Lung (tissue), 12 donors: ENCODE data around the gene VAMP5. TPM values are rescaled to one million over a fixed set of nuclear protein-coding genes. Genes with fewer than 3 reads are reported as not detected.
A peak's percentile ranks its signal among the peaks of the same experiment; 100 is the strongest.
"Not testable (repeated sequence)": the region's sequence is repeated elsewhere in the genome, so short reads cannot be mapped to it uniquely, and the experiment has no call there.

Experiments used
- ATAC-seq: fragments of 200-7000 bp; cut with Tn5 transposase; one replicate; pipeline ENCODE4 v1.9.1; 2020; ENCODE audit warnings: moderate number of reproducible peaks; ENCODE audit not compliant: insufficient read depth, low FRiP score
- DNase-seq, 3 donors: peaks; one replicate each; pipeline ENCODE4 v3.0.0-alpha.2; 2013 to 2017
- H3K27ac ChIP-seq, 2 donors: one replicate each; pipeline ENCODE4 v1.5.1; 2013; ENCODE audit warnings: mild to moderate bottlenecking in 2 of 2, moderate library complexity in 2 of 2, control low read depth in 1 of 2, inconsistent platforms in 1 of 2, low read depth in 1 of 2, low read length in 1 of 2
- H3K27me3 ChIP-seq, 3 donors: one replicate each; pipeline ENCODE4 v1.5.1; 2013; ENCODE audit warnings: low read length in 2 of 3; ENCODE audit not compliant: control insufficient read depth in 3 of 3, insufficient read depth in 3 of 3
- H3K36me3 ChIP-seq, 4 donors: one replicate each; pipeline ENCODE4 v1.5.1; 2013; ENCODE audit warnings: low read length in 4 of 4, mild to moderate bottlenecking in 1 of 4, moderate library complexity in 1 of 4; ENCODE audit not compliant: control insufficient read depth in 4 of 4, insufficient read depth in 4 of 4
- H3K4me1 ChIP-seq, 5 donors: one replicate each; pipeline ENCODE4 v1.5.1; 2013; ENCODE audit warnings: low read length in 5 of 5, mild to moderate bottlenecking in 2 of 5, moderate library complexity in 1 of 5; ENCODE audit not compliant: control insufficient read depth in 5 of 5, insufficient read depth in 5 of 5
- H3K4me3 ChIP-seq: one replicate; pipeline ENCODE4 v1.5.1; 2013; ENCODE audit warnings: mild to moderate bottlenecking, control low read depth, moderate library complexity
- H3K9ac ChIP-seq, 2 donors: one replicate each; pipeline ENCODE4 v1.5.1; 2013; ENCODE audit warnings: low read length in 2 of 2, control low read depth in 1 of 2; ENCODE audit not compliant: insufficient read depth in 1 of 2
- H3K9me3 ChIP-seq, 4 donors: one replicate each; pipeline ENCODE4 v1.5.1; 2013; ENCODE audit warnings: low read length in 3 of 4, mild to moderate bottlenecking in 1 of 4, moderate library complexity in 1 of 4; ENCODE audit not compliant: control insufficient read depth in 4 of 4, insufficient read depth in 3 of 4
- WGBS, 2 donors: extraction: QIAGEN DNeasy Blood & Tissue Kit; methylation state at CpG; one replicate each; pipeline ENCODE4 v1.1.7; 2013; 5-methylcytosine and 5-hydroxymethylcytosine counted together
- polyA plus RNA-seq, 2 donors: library from polyadenylated mRNA; stranded (reverse); fragments of 200-250 nt; gene quantifications; one replicate each; pipeline ENCODE4 v1.2.1, GENCODE V29; 2013
- total RNA-seq, 2 donors: library from RNA; depleted of rRNA in 1 of 2; stranded (reverse); fragments of >200 nt in 1 of 2; gene quantifications; one replicate each; pipeline ENCODE4 v1.2.1, GENCODE V29; 2014 to 2021
- TF ChIP-seq, protein P1 (sequence below): IDR thresholded peaks from 2 replicates; pipeline ENCODE4 v1.5.1; 2012; ENCODE audit warnings: mild to moderate bottlenecking; ENCODE audit errors: control extremely low read depth, extremely low read depth
- donor health status: control.
- donor health status: control.
- donor health status: Bipolar disorder and iron deficiency.
- donor health status: healthy.
- donor health status: DM: yes; HTN: yes; CAD: no.

Gene VAMP5
- total and polyA plus RNA-seq, 4 donors, result 18.5 to 165 (median 73.0) TPM

DNA sequence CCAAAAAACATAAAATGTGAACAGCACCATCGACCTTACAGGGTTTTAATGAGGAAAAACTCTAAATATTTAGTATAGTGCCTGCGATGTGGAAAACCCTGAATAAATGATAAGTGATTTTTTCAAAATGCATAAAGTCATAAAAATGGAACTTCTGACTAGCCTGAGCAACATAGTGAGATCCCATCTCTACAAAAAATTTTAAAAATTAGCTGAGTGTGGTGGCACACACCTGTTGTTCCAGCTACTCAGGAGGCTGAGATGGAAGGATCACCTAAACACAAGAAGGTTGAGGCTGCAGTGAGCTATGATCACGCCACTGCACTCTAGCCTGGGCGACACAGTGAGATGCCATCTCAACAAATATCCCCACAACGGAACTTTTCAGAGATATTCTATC lies 27.1 kb upstream of the VAMP5 start:
- Histone ChIP-seq H3K4me1 (peaks cover 0 to 18% (median 6%) of the 10 kb centered on the region in 5 donors), H3K27ac (no peak overlapping the region), H3K4me3 (no peak overlapping the region), H3K27me3 (no peaks in the 10 kb centered on the region), H3K36me3 (peaks cover 2 to 45% (median 24%) of the 10 kb centered on the region in 4 donors), H3K9ac (no peak overlapping the region), H3K9me3 (no peaks in the 10 kb centered on the region)
- 95 to 98% methylated on average over 5 of the region's 5 CpGs for WGBS, 2 donors
- no peak for ATAC-seq
- TF ChIP-seq, protein P1, sequence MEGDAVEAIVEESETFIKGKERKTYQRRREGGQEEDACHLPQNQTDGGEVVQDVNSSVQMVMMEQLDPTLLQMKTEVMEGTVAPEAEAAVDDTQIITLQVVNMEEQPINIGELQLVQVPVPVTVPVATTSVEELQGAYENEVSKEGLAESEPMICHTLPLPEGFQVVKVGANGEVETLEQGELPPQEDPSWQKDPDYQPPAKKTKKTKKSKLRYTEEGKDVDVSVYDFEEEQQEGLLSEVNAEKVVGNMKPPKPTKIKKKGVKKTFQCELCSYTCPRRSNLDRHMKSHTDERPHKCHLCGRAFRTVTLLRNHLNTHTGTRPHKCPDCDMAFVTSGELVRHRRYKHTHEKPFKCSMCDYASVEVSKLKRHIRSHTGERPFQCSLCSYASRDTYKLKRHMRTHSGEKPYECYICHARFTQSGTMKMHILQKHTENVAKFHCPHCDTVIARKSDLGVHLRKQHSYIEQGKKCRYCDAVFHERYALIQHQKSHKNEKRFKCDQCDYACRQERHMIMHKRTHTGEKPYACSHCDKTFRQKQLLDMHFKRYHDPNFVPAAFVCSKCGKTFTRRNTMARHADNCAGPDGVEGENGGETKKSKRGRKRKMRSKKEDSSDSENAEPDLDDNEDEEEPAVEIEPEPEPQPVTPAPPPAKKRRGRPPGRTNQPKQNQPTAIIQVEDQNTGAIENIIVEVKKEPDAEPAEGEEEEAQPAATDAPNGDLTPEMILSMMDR, result no peak
- DNase-seq, result no peak

DNA sequence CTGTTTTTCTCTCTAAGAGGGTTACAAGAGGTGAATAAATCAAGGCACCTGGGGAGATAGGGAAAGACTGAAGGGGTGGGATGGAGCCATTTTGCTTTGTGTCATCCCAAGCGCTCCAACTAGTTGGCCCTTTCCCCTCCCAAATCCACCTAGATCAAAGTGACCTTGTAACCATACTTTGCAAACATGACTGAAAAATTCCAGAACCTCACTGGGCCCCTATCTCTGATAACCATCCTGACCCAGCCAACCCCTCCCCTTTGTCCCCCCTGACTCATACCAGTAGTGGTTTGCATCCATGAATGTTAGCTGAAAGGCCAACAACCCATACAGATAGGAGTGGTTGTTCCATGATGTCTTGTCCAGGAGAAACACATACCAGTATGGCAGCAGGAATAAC lies 26.1 kb upstream of the VAMP5 start:
- Histone ChIP-seq H3K36me3 (peaks cover 0 to 37% (median 17%) of the 10 kb centered on the region in 4 donors), H3K9ac (no peak overlapping the region)

DNA sequence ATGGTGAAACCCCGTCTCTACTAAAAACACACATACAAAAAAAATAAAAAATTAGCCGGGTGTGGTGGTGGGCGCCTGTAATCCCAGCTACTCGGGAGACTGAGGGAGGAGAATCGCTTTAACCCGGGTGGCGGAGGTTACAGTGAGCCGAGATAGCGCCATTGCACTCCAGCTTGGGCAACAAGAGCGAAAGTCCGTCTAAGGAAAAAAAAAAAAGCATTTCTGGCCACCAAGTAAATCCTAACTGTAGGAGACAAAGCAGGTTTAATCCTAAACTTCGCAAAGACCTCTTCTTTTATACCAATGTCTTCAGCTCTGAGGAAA lies 23.9 kb upstream of the VAMP5 start:
- H3K27me3 ChIP-seq, H3K9me3 ChIP-seq, H3K27ac ChIP-seq, DNase-seq, H3K4me3 ChIP-seq, ATAC-seq: not testable (repeated sequence)
- H3K9ac ChIP-seq, result peak overlapping the region; percentile 73 to 85
- WGBS, 2 donors, result 83 to 84% methylated on average over 12 of the region's 12 CpGs
- H3K4me1 ChIP-seq, result peaks cover 0 to 18% (median 6%) of the 10 kb centered on the region in 5 donors
- peaks cover 0 to 20% (median 10%) of the 10 kb centered on the region in 4 donors for H3K36me3 ChIP-seq

More for the DNA sequence above, 26.1 kb upstream of the VAMP5 start:
- DNase-seq (no peak), ATAC-seq (no peak)
- Histone ChIP-seq H3K9me3 (no peaks in the 10 kb centered on the region), H3K4me3 (no peak overlapping the region), H3K27ac (peak overlapping the region in 1 of 2 donors; percentile 45), H3K27me3 (no peaks in the 10 kb centered on the region), H3K4me1 (peaks cover 0 to 18% (median 6%) of the 10 kb centered on the region in 5 donors)
- TF ChIP-seq, protein P1, result no peak
- WGBS, 2 donors, result 96 to 100% methylated on average over 1 of the region's 1 CpG

DNA sequence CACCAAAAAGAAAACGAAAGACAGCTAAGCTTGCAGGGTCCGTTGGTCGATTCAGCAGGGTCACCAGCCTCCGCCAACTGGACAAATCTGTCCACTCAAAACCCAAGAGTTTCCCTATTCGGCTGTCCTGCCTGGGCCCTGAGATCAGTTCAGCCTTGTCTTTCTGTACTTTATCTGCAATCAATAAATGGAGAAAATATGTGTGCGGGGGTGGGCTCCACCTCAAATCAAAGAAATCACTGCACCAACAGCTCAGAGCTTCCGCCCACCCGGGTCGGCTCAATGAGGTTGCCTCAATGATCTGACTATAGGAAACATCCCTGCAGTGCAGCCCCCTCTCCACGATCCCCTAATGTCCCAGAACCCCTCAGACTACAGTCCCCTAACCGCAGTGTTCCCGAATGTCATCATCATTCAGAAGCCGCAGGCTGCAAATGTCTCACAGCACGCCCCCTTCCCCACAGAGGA lies 23.4 kb upstream of the VAMP5 start:
- peak overlapping the region; percentile 66 to 91 for H3K27ac ChIP-seq
- H3K36me3 ChIP-seq, result peaks cover 0 to 17% (median 8%) of the 10 kb centered on the region in 4 donors
- H3K9ac ChIP-seq, result peak overlapping the region; percentile 73 to 85
- DNase-seq (no peak), ATAC-seq (peak; percentile 9)
- TF ChIP-seq, protein P1, result no peak
- H3K27me3 ChIP-seq, result no peaks in the 10 kb centered on the region
- H3K9me3 ChIP-seq, result no peaks in the 10 kb centered on the region
- WGBS, 2 donors, result 4 to 10% methylated on average over 14 of the region's 14 CpGs
- peaks cover 0 to 18% (median 6%) of the 10 kb centered on the region in 5 donors for H3K4me1 ChIP-seq
- peak overlapping the region; percentile 57 for H3K4me3 ChIP-seq
